Smooth muscle cell of the brain vasculature (primary cell): ENCODE data around the gene TMEM229B.

Experiments
- DNase-seq: peaks from one replicate; pipeline ENCODE4 v3.0.0-alpha.2; 2012; ENCODE audit warnings: low read depth, low spot score

Gene TMEM229B

GRCh38 chr14:67424539-67424938 is 64.0 kb downstream of the TMEM229B start:
- no peak for DNase-seq

DNA sequence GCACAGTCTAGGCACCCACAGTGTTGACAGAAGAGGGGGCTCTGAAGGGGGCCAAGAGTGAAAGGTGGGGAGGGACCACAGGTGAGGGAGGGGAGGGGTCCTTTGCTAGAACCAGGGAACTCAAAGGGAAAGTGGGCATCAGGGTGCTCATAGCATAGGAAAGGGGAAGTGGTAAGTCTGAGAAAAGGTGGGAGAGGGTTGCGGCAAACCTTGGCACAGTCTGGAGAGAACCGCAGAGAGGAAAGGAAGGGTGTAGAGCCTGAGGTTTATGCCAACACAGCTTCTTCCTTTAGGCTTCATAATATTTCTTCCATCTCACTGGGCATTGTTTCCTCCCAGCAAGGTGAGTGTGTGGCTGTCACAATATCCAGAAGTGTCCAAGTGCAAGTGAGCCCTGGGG is 65.1 kb downstream of the TMEM229B start:
- no peak for DNase-seq

- DNase-seq = no peak
Observed at GRCh38 chr14:67421356-67422224, 66.9 kb downstream of the TMEM229B start.
